ENCODE results near the gene LAMA5.

Gene LAMA5

DNA sequence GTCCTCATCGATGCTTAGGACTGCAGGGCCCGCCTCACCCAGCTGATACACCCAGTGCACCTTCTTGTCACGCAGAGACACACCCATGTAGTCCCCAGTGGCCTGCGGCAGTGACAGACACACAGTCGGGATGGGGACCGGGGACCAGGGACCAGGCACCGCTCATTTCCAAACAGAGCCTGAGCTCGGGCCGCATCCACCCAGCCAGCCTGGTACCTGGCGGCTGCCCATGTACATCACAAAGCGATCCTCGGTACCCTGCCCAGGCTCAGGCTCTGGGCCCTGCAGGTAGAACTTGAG, 52.8 kb downstream of the LAMA5 start:
- no peaks in the 10 kb centered on the region for H3K27me3 ChIP-seq (ENCODE audit: control insufficient read depth, insufficient read depth, low read length)
- H3K9ac ChIP-seq (ENCODE audit: low read depth, low read length) = no peak overlapping the region
- H3K36me3 ChIP-seq (ENCODE audit: insufficient read depth, low read length) = peaks cover 25% of the 10 kb centered on the region
- H3K9me3 ChIP-seq (replicated peaks; ENCODE audit: low read length) = no peaks in the 10 kb centered on the region
- H3K4me2 ChIP-seq (ENCODE audit: low read length) = no peak overlapping the region
- H3K4me1 ChIP-seq (ENCODE audit: control insufficient read depth, insufficient read depth, low read length) = no peaks in the 10 kb centered on the region
- no peak overlapping the region for H3K4me3 ChIP-seq (ENCODE audit: low read length)

DNA sequence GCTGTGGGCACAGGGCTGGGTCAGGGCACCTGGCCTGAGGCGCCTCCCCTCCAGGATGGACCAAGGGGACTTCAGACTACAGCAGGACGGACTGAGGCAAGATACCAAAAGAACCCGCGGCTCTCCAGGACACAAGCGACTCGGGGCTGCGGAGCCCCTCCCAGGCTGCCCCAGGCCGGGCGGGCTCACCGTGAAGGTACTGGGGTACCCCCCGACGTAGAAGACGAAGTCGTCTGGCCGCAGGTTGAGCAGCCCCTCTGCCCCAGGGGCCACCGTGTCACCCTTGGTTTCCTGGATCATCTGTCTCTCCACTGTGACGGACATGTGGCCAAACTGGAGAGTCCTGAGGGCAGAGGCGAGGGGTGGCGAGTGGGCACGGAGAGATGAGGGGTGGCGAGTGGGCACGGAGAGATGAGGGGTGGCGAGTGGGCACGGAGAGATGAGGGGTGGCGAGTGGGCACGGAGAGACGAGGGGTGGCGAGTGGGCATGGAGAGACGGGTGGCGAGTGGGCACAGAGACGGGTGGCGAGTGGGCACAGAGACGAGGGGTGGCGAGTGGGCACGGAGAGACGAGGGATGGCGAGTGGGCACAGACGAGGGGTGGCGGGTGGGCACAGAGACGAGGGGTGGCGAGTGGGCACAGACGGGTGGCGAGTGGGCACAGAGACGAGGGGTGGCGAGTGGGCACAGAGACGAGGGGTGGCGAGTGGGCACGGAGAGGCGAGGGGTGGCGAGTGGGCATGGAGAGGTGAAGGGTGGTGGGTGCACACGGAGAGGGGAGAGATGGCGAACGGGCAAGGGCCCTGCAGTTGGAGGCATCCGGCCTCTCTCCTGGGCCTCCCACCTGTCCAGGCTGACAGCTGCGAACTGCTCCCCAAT, 53.4 kb downstream of the LAMA5 start:
- Histone ChIP-seq H3K27me3 (ENCODE audit: control insufficient read depth, insufficient read depth, low read length) (no peaks in the 10 kb centered on the region), H3K36me3 (ENCODE audit: insufficient read depth, low read length) (peaks cover 31% of the 10 kb centered on the region), H3K4me3 (ENCODE audit: low read length) (no peak overlapping the region), H3K4me2 (ENCODE audit: low read length) (no peak overlapping the region), H3K4me1 (ENCODE audit: control insufficient read depth, insufficient read depth, low read length) (no peaks in the 10 kb centered on the region), H3K9me3 (replicated peaks; ENCODE audit: low read length) (no peaks in the 10 kb centered on the region), H3K9ac (ENCODE audit: low read depth, low read length) (no peak overlapping the region)

DNA sequence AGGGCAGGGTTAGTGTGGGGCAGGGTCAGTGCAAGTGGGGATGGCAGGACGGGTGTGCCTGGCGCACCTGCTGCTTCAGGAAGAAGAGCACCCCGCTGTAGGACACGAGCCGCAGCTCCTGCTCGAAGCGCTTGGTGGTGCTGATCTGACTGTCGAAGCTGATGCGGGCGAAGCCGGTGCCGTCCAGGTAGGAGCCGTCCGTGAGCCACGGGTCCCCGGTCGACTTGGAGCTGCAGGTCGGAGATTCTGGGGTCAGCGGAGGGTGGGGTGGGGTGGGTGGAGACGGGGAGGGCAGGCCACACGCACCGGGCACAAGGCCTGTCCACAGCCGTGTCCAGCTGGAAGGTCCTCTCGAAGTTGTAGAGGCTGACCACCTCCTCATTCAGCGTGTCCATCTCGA, 54.1 kb downstream of the LAMA5 start:
- H3K4me3 ChIP-seq (ENCODE audit: low read length) = no peak overlapping the region
- H3K36me3 ChIP-seq (ENCODE audit: insufficient read depth, low read length) = peaks cover 37% of the 10 kb centered on the region
- no peak overlapping the region for H3K9ac ChIP-seq (ENCODE audit: low read depth, low read length)
- H3K4me2 ChIP-seq (ENCODE audit: low read length) = no peak overlapping the region
- no peaks in the 10 kb centered on the region for H3K4me1 ChIP-seq (ENCODE audit: control insufficient read depth, insufficient read depth, low read length)
- H3K27me3 ChIP-seq (ENCODE audit: control insufficient read depth, insufficient read depth, low read length) = no peaks in the 10 kb centered on the region
- no peaks in the 10 kb centered on the region for H3K9me3 ChIP-seq (replicated peaks; ENCODE audit: low read length)

DNA sequence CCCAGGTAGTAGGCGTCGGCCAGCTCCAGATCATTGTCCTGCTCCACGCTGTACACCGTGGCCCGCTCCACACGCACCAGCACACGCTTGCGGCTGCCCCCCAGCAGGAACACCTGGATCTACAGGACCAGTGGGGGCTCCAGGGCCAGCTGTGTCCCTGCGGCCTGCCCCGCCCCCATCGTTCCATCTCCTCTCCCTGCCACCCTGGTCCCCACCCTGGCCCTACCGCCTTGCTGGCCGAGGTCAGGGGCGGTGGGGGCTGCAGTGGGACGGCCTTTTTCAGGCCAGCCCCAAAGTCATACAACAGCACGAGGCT, 54.5 kb downstream of the LAMA5 start:
- no peaks in the 10 kb centered on the region for H3K9me3 ChIP-seq (replicated peaks; ENCODE audit: low read length)
- H3K4me2 ChIP-seq (ENCODE audit: low read length) = no peak overlapping the region
- no peaks in the 10 kb centered on the region for H3K4me1 ChIP-seq (ENCODE audit: control insufficient read depth, insufficient read depth, low read length)
- H3K36me3 ChIP-seq (ENCODE audit: insufficient read depth, low read length) = peaks cover 41% of the 10 kb centered on the region
- H3K9ac ChIP-seq (ENCODE audit: low read depth, low read length) = no peak overlapping the region
- H3K27me3 ChIP-seq (ENCODE audit: control insufficient read depth, insufficient read depth, low read length) = no peaks in the 10 kb centered on the region
- H3K4me3 ChIP-seq (ENCODE audit: low read length) = no peak overlapping the region

DNA sequence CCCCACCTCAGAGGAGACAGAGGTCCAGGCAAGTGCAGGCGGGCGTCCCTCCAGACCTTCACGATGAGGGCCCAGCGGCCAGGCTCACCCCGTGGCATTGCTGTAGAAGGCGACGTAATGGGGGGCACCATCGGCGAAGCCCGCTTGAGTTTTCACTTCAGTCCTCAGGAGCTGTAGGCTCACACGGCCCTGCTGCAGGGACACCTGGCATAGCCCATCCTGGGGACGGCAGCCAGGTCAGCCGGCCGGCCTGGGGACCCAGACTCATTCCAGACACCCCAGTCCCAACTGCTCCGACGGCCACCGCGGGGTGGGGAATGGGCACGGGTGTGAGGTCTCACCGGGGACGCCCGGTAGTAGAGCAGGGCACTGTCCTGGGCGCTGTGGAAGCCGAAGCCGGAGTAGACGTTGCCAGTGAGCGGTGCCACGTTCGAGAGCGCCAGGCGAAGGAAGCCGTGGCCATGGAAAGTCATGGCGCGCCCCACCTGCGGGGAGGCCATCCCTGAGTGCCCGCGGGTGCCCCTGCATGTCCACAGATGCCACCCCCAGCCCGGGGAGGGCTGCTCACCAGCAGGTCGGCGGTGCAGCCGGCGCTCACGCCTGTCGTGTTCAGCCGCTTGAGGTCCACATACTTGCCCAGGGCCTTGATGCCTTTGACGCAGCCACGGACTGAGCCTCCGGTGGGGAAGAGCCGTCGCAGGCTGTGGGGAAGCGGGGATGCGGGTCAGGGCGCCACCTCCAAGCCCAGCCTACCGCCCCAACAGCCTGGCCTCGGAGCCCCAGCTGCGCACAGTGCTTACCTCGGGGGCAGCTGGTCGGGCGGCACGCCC, 55.1 kb downstream of the LAMA5 start:
- Histone ChIP-seq H3K27me3 (ENCODE audit: control insufficient read depth, insufficient read depth, low read length) (no peaks in the 10 kb centered on the region), H3K36me3 (ENCODE audit: insufficient read depth, low read length) (peaks cover 45% of the 10 kb centered on the region), H3K9me3 (replicated peaks; ENCODE audit: low read length) (no peaks in the 10 kb centered on the region), H3K4me1 (ENCODE audit: control insufficient read depth, insufficient read depth, low read length) (no peaks in the 10 kb centered on the region), H3K4me2 (ENCODE audit: low read length) (no peak overlapping the region), H3K9ac (ENCODE audit: low read depth, low read length) (no peak overlapping the region), H3K4me3 (ENCODE audit: low read length) (no peak overlapping the region)

DNA sequence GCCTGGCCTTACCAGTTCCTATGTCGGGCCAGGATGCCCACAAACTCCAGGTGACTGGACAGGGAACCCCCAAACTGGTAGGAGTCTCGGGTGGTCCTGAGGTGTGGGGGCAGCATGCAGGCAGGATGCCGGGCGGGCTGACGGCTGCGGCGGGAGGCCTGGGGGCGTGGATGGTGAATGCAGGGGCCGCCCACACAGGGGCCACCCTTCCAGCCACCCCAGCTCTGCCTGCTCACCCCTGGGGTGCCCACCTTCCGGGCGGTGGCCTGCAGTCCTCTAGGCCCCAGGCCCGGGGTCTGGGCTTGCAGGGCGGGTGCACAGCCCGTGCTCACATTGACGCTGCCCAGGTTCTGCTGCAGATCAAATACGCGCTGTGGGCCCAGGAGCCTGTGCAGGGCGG, 56.0 kb downstream of the LAMA5 start:
- Histone ChIP-seq H3K36me3 (ENCODE audit: insufficient read depth, low read length) (peaks cover 46% of the 10 kb centered on the region), H3K9ac (ENCODE audit: low read depth, low read length) (no peak overlapping the region), H3K4me1 (ENCODE audit: control insufficient read depth, insufficient read depth, low read length) (no peaks in the 10 kb centered on the region), H3K9me3 (replicated peaks; ENCODE audit: low read length) (no peaks in the 10 kb centered on the region), H3K4me3 (ENCODE audit: low read length) (no peak overlapping the region), H3K4me2 (ENCODE audit: low read length) (no peak overlapping the region), H3K27me3 (ENCODE audit: control insufficient read depth, insufficient read depth, low read length) (no peaks in the 10 kb centered on the region)

DNA sequence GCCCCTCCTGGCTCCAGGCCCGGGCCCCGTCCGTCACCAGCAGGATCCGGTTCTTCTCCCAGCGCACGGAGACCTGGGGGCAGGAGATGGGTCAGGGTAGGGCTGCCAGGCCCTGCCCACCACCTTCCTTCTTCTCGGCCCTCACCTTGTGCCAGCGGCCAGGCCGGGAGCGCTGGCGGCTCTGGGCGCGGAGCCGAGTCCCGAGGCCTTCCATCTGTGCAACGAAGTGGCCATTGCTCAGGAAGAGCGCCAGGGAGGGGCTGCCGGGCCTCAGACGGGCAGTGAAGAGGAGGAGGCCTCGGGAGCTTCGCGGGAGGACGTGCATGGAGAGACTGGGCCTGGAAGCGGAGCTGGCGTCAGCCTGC, 56.4 kb downstream of the LAMA5 start:
- H3K4me2 ChIP-seq (ENCODE audit: low read length) = no peak overlapping the region
- H3K4me1 ChIP-seq (ENCODE audit: control insufficient read depth, insufficient read depth, low read length) = peaks cover under 1% of the 10 kb centered on the region
- no peak overlapping the region for H3K9ac ChIP-seq (ENCODE audit: low read depth, low read length)
- H3K4me3 ChIP-seq (ENCODE audit: low read length) = no peak overlapping the region
- H3K36me3 ChIP-seq (ENCODE audit: insufficient read depth, low read length) = peaks cover 46% of the 10 kb centered on the region
- H3K9me3 ChIP-seq (replicated peaks; ENCODE audit: low read length) = no peaks in the 10 kb centered on the region
- H3K27me3 ChIP-seq (ENCODE audit: control insufficient read depth, insufficient read depth, low read length) = no peaks in the 10 kb centered on the region

DNA sequence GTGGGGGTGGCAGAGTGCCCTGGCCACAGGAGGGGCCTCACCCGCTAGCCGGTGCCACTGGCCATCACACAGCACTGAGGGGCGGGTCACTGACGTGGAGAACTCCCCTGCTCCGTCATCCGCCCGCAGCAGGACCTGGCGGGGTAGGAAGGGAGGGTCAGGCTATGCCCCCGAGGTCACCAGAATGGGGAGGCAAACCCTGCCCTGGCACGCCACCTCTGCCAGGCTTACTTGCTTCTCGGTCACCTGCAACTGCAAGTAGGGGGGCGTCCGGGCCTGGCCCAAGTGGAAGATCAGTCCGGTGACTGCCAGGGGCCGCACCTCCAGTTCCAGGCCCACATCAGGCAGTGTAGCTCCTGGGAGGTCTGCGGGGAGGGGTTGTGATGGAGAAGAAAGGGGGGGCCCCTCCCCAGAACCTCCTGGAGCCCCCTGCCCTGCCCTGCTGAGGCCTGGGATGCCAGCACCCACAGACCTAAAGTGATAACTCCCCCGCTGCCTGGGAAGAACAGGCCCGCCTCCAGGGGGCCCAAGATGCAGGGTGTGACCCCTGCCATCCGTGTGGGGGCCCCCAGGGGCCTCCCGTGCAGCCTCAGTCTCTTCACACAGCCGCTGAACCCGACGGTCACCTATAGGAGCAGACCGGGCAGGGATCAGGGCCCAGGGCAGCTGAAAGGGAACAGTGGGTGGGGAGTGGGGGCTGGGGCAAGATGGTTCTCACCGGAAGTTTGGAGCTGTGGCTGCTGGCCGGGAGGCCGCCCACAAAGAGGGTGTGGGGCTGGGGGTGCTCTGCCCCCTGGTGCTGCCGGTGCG, 57.0 kb downstream of the LAMA5 start:
- Histone ChIP-seq H3K9me3 (replicated peaks; ENCODE audit: low read length) (no peaks in the 10 kb centered on the region), H3K4me3 (ENCODE audit: low read length) (no peak overlapping the region), H3K4me1 (ENCODE audit: control insufficient read depth, insufficient read depth, low read length) (peaks cover 7% of the 10 kb centered on the region), H3K27me3 (ENCODE audit: control insufficient read depth, insufficient read depth, low read length) (no peaks in the 10 kb centered on the region), H3K4me2 (ENCODE audit: low read length) (no peak overlapping the region), H3K9ac (ENCODE audit: low read depth, low read length) (no peak overlapping the region), H3K36me3 (ENCODE audit: insufficient read depth, low read length) (peaks cover 47% of the 10 kb centered on the region)

DNA sequence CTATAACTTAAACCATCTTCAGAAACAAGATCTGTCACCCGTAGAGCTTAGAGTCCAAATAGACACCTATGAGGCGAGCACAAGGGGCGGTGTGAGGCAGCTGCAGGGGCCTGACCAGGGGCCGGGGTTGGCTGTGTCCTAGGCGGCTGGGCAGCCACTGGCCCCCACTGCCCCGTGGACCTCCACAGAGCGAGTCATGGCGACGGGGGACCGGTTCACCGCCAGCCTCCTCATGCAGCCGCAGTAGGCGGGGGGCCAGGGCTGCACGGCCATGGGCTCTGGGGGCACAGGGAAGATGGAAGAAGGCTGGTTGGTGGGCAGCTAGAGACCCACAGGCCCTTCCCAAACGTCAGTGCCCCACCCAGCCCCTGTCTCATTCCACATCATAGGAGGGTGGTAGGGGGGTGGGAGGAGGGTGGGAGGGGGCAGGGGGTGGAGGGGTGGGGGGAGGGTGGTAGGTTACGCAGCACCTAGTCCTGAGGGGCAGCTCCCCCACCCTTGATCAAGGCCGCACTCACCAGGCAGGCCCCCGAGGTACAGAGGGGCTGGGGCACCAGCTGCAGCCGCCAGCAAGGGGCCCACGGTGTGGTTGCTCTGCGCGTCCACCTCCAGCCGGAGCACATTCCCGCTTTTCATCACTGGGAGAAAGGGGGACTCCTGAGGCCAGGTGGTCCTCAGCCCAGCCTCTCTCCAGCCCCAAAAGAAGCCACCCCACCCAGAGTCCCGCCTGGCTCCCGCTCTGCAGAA, 57.7 kb downstream of the LAMA5 start:
- Histone ChIP-seq H3K4me3 (ENCODE audit: low read length) (no peak overlapping the region), H3K9me3 (replicated peaks; ENCODE audit: low read length) (no peaks in the 10 kb centered on the region), H3K4me2 (ENCODE audit: low read length) (no peak overlapping the region), H3K4me1 (ENCODE audit: control insufficient read depth, insufficient read depth, low read length) (peaks cover 15% of the 10 kb centered on the region), H3K36me3 (ENCODE audit: insufficient read depth, low read length) (peaks cover 52% of the 10 kb centered on the region), H3K9ac (ENCODE audit: low read depth, low read length) (no peak overlapping the region), H3K27me3 (ENCODE audit: control insufficient read depth, insufficient read depth, low read length) (no peaks in the 10 kb centered on the region)

DNA sequence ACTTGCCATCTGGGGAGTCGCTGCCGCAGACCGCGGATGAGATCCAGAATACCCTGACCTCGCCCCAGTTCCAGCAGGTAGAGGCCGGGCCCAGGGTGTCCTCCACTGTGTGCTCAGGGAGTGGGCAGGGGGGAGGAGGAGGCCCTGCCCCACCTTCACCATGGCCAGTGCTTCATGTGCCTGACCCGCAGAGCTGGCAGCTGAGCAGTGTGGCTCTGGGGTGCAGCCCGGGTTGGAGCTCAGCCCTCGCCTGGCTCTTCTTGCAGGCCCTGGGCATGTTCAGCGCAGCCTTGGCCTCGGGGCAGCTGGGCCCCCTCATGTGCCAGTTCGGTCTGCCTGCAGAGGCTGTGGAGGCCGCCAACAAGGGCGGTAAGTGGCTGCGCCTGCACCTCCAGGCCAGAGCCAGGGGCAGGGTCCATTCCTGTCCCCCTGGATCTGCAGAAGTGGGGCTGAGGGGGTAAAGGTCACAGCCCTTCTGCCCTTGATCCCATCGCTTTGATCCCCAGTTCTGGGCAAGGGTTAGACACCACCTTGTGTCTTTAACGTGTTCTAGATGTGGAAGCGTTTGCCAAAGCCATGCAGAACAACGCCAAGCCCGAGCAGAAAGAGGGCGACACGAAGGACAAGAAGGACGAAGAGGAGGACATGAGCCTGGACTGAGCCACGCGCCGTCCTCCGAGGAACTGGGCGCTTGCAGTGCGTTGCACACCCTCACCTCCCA, 58.9 kb downstream of the LAMA5 start:
- Histone ChIP-seq H3K4me2 (ENCODE audit: low read length) (no peak overlapping the region), H3K36me3 (ENCODE audit: insufficient read depth, low read length) (peaks cover 53% of the 10 kb centered on the region), H3K9me3 (replicated peaks; ENCODE audit: low read length) (no peaks in the 10 kb centered on the region), H3K9ac (ENCODE audit: low read depth, low read length) (no peak overlapping the region), H3K27me3 (ENCODE audit: control insufficient read depth, insufficient read depth, low read length) (no peaks in the 10 kb centered on the region), H3K4me1 (ENCODE audit: control insufficient read depth, insufficient read depth, low read length) (peaks cover 19% of the 10 kb centered on the region), H3K4me3 (ENCODE audit: low read length) (no peak overlapping the region)
